Uterus (tissue), 2 donors: ENCODE data around the gene HDAC4.

Source experiments
- POLR2A ChIP-seq, 2 donors: fragments of 450-650 bp; IDR thresholded peaks; one replicate each; pipeline ENCODE4 v1.6.1; 2016; ENCODE audit warnings: antibody characterized with exemption in 2 of 2, mild to moderate bottlenecking in 1 of 2, moderate library complexity in 1 of 2
- TF ChIP-seq, protein P1 (sequence below), 4 experiments: fragments of 200-600 bp in 2 of 4; fragments of 450-650 bp in 2 of 4; sonication (generic) in 2 of 4; IDR thresholded peaks; one replicate each; pipeline ENCODE4 v1.5.1; 2016 to 2019; ENCODE audit warnings: antibody characterized with exemption in 4 of 4, mild to moderate bottlenecking in 2 of 4, moderate library complexity in 1 of 4

DNA sequence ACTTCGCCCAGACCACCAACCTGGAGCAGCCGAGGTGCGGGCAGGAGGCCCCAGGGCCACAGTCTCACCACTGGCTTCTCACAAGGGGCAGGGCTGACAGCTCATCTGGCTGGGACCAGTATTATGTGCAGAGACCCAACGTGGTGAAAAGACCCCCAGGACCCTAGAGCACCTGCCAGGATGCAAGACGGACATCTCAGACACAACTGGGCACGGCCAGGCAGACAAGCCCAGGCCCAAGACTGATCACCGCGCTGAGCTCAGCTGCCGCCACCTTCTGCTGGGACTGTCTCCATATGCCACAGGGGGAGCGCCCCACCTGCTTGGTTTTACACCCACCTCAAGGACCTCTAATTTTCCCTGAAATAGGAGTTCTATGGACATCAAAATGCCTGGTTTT is 23.2 kb downstream of the HDAC4 start:
- TF ChIP-seq, protein P1, sequence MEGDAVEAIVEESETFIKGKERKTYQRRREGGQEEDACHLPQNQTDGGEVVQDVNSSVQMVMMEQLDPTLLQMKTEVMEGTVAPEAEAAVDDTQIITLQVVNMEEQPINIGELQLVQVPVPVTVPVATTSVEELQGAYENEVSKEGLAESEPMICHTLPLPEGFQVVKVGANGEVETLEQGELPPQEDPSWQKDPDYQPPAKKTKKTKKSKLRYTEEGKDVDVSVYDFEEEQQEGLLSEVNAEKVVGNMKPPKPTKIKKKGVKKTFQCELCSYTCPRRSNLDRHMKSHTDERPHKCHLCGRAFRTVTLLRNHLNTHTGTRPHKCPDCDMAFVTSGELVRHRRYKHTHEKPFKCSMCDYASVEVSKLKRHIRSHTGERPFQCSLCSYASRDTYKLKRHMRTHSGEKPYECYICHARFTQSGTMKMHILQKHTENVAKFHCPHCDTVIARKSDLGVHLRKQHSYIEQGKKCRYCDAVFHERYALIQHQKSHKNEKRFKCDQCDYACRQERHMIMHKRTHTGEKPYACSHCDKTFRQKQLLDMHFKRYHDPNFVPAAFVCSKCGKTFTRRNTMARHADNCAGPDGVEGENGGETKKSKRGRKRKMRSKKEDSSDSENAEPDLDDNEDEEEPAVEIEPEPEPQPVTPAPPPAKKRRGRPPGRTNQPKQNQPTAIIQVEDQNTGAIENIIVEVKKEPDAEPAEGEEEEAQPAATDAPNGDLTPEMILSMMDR (IDR thresholded peaks at IDR 0.05): no peak
- TF ChIP-seq POLR2A (IDR thresholded peaks at IDR 0.05): no peak
